MG63 (cell line): ENCODE results near the gene CDH24. TPM values are rescaled to one million over a fixed set of nuclear protein-coding genes. Genes with fewer than 3 reads are reported as not detected.

Experiments used
- DNase-seq: peaks from one replicate; pipeline ENCODE4 v3.0.0-alpha.2; 2020
- H3K27me3 ChIP-seq: fragments of 250-450 bp; sonication (Bioruptor Pico); 2 replicates; pipeline ENCODE4 v1.5.1; 2020; ENCODE audit warnings: mild to moderate bottlenecking, moderate library complexity
- H3K36me3 ChIP-seq: fragments of 250-450 bp; sonication (Bioruptor Pico); 2 replicates; pipeline ENCODE4 v1.5.1; 2020; ENCODE audit warnings: mild to moderate bottlenecking, moderate library complexity
- H3K4me3 ChIP-seq: fragments of 250-450 bp; sonication (Bioruptor Pico); 2 replicates; pipeline ENCODE4 v1.5.1; 2020; ENCODE audit warnings: mild to moderate bottlenecking, moderate library complexity
- H3K9me3 ChIP-seq: fragments of 250-450 bp; sonication (Bioruptor Pico); 2 replicates; pipeline ENCODE4 v1.5.1; 2020; ENCODE audit warnings: mild to moderate bottlenecking, moderate library complexity
- total RNA-seq: library from RNA; depleted of rRNA; stranded (reverse); fragments of >200 nt; shearing (Covaris generic); gene quantifications from 2 replicates; pipeline ENCODE4 v1.2.3, GENCODE V29; 2014; ENCODE audit warnings: low replicate concordance; rRNA removed

The CDH24 gene
- total RNA-seq = 1.4 and 1.9 TPM in 2 replicates

- H3K27me3 ChIP-seq = no peaks in the 10 kb centered on the region
- DNase-seq = peak; percentile 76
- H3K4me3 ChIP-seq = peak within 1 kb of the TSS; percentile 52
- no peaks in the 10 kb centered on the region for H3K9me3 ChIP-seq
- H3K36me3 ChIP-seq = peaks cover 21% of the 10 kb centered on the region
Observed at GRCh38 chr14:23056956-23057756, at the start of gene CDH24. CDH24 (minus strand) TSS chr14:23057520; CDS start chr14:23055733, 1,787 bp downstream.

GRCh38 chr14:23106747-23107045, 49.4 kb upstream of the CDH24 start:
- Histone ChIP-seq H3K9me3 (no peaks in the 10 kb centered on the region), H3K36me3 (no peaks in the 10 kb centered on the region), H3K4me3 (no peak overlapping the region), H3K27me3 (no peaks in the 10 kb centered on the region)
- DNase-seq = no peak

- H3K27me3 ChIP-seq = no peaks in the 10 kb centered on the region
- no peaks in the 10 kb centered on the region for H3K9me3 ChIP-seq
- H3K4me3 ChIP-seq = no peak overlapping the region
- DNase-seq = no peak
- H3K36me3 ChIP-seq = no peaks in the 10 kb centered on the region
Observed at GRCh38 chr14:23105348-23105824, 48.1 kb upstream of the CDH24 start.

GRCh38 chr14:23104591-23105347, 47.4 kb upstream of the CDH24 start, which contains the start of gene CIROP:
CIROP (minus strand) TSS chr14:23104989; CDS start chr14:23104920, 69 bp downstream.
- Histone ChIP-seq H3K27me3 (no peaks in the 10 kb centered on the region), H3K9me3 (no peaks in the 10 kb centered on the region), H3K4me3 (no peak within 1 kb of the TSS), H3K36me3 (no peaks in the 10 kb centered on the region)
- no peak for DNase-seq

GRCh38 chr14:23104070-23104590, 46.8 kb upstream of the CDH24 start:
- Histone ChIP-seq H3K9me3 (no peaks in the 10 kb centered on the region), H3K27me3 (no peaks in the 10 kb centered on the region), H3K4me3 (no peak overlapping the region), H3K36me3 (peaks cover 1% of the 10 kb centered on the region; the same call in 1 of the 2 replicates)
- no peak for DNase-seq

GRCh38 chr14:23103581-23103980, 46.3 kb upstream of the CDH24 start:
- H3K9me3 ChIP-seq = no peaks in the 10 kb centered on the region
- DNase-seq = no peak
- no peaks in the 10 kb centered on the region for H3K27me3 ChIP-seq
- H3K36me3 ChIP-seq = peaks cover 6% of the 10 kb centered on the region
- no peak overlapping the region for H3K4me3 ChIP-seq

- no peaks in the 10 kb centered on the region for H3K27me3 ChIP-seq
- peaks cover 7% of the 10 kb centered on the region for H3K36me3 ChIP-seq
- no peak for DNase-seq
- no peak overlapping the region for H3K4me3 ChIP-seq
- H3K9me3 ChIP-seq = no peaks in the 10 kb centered on the region
Observed at GRCh38 chr14:23102801-23103200, 45.5 kb upstream of the CDH24 start.

GRCh38 chr14:23101986-23102625, 44.8 kb upstream of the CDH24 start:
- Histone ChIP-seq H3K36me3 (peaks cover 8% of the 10 kb centered on the region), H3K9me3 (no peaks in the 10 kb centered on the region), H3K4me3 (no peak overlapping the region), H3K27me3 (no peaks in the 10 kb centered on the region)
- DNase-seq = no peak

- H3K9me3 ChIP-seq = no peaks in the 10 kb centered on the region
- no peak for DNase-seq
- no peaks in the 10 kb centered on the region for H3K27me3 ChIP-seq
- H3K4me3 ChIP-seq = no peak overlapping the region
- H3K36me3 ChIP-seq = peaks cover 10% of the 10 kb centered on the region
Observed at GRCh38 chr14:23101213-23101970, 44.1 kb upstream of the CDH24 start.

GRCh38 chr14:23099212-23099861, 42.0 kb upstream of the CDH24 start:
- no peak for DNase-seq

GRCh38 chr14:23097786-23098185, 40.5 kb upstream of the CDH24 start:
- no peaks in the 10 kb centered on the region for H3K9me3 ChIP-seq
- no peaks in the 10 kb centered on the region for H3K27me3 ChIP-seq
- H3K36me3 ChIP-seq = peaks cover 17% of the 10 kb centered on the region
- no peak for DNase-seq
- no peak overlapping the region for H3K4me3 ChIP-seq

More at GRCh38 chr14:23099212-23099861, 42.0 kb upstream of the CDH24 start:
- no peak overlapping the region for H3K4me3 ChIP-seq
- H3K36me3 ChIP-seq = peaks cover 10% of the 10 kb centered on the region
- no peaks in the 10 kb centered on the region for H3K9me3 ChIP-seq
- H3K27me3 ChIP-seq = no peaks in the 10 kb centered on the region

GRCh38 chr14:23095196-23096108, 38.1 kb upstream of the CDH24 start, which contains the start of gene C14orf119:
C14orf119 (plus strand) TSS chr14:23095505; CDS start chr14:23097659, 2,154 bp downstream.
- peak; percentile 93 for DNase-seq
- Histone ChIP-seq H3K36me3 (peaks cover 29% of the 10 kb centered on the region), H3K9me3 (no peaks in the 10 kb centered on the region), H3K27me3 (no peaks in the 10 kb centered on the region), H3K4me3 (peak within 1 kb of the TSS; percentile 97)

- Histone ChIP-seq H3K36me3 (peaks cover 36% of the 10 kb centered on the region), H3K27me3 (no peaks in the 10 kb centered on the region), H3K4me3 (peak within 1 kb of the TSS; percentile 97), H3K9me3 (no peaks in the 10 kb centered on the region)
- DNase-seq = peak; percentile 64
Observed at GRCh38 chr14:23094666-23095195, 37.4 kb upstream of the CDH24 start, which contains the start of gene ACIN1. ACIN1 (minus strand) TSS chr14:23095136; CDS start chr14:23095112, 24 bp downstream.

- Histone ChIP-seq H3K4me3 (peak overlapping the region; percentile 97), H3K9me3 (no peaks in the 10 kb centered on the region), H3K36me3 (peaks cover 38% of the 10 kb centered on the region), H3K27me3 (no peaks in the 10 kb centered on the region)
- no peak for DNase-seq
Observed at GRCh38 chr14:23093991-23094665, 36.8 kb upstream of the CDH24 start.
